DOHH2 (cell line): ENCODE measurements around the gene CYP4F12.

ENCODE experiments used
- H3F3A ChIP-seq: fragments of 200-600 bp; sonication (generic), shearing (Covaris generic); 2 replicates; pipeline ENCODE4 v1.6.0; 2016; ENCODE audit warnings: antibody characterized with exemption, mild to moderate bottlenecking; ENCODE audit not compliant: control insufficient read depth, insufficient read depth
- H3K27ac ChIP-seq: fragments of 200-600 bp; sonication (generic); 2 replicates; pipeline ENCODE4 v1.5.1; 2014; ENCODE audit warnings: low read depth, mild to moderate bottlenecking, low read length, moderate library complexity
- H3K27me3 ChIP-seq: fragments of 200-600 bp; sonication (generic); 2 replicates; pipeline ENCODE4 v1.6.1; 2014; ENCODE audit warnings: mild to moderate bottlenecking, low read length, mixed read lengths; ENCODE audit not compliant: control insufficient read depth
- H3K36me3 ChIP-seq: fragments of 200-600 bp; sonication (generic); 2 replicates; pipeline ENCODE4 v1.6.1; 2014; ENCODE audit warnings: mild to moderate bottlenecking, low read length, moderate library complexity, mixed read lengths; ENCODE audit not compliant: control insufficient read depth
- H3K4me1 ChIP-seq: fragments of 200-600 bp; sonication (generic); 2 replicates; pipeline ENCODE4 v1.6.1; 2014; ENCODE audit warnings: mild to moderate bottlenecking, low read length, mixed read lengths; ENCODE audit not compliant: control insufficient read depth
- H3K4me2 ChIP-seq: fragments of 200-600 bp; sonication (generic); 2 replicates; pipeline ENCODE4 v1.6.0; 2014; ENCODE audit warnings: mild to moderate bottlenecking, low read length, moderate library complexity
- H3K4me3 ChIP-seq: fragments of 200-600 bp; sonication (generic); 2 replicates; pipeline ENCODE4 v1.5.1; 2014; ENCODE audit warnings: mild to moderate bottlenecking, low read length, mixed read lengths
- H3K79me2 ChIP-seq: fragments of 200-600 bp; sonication (generic); 2 replicates; pipeline ENCODE4 v1.6.1; 2014; ENCODE audit warnings: mild to moderate bottlenecking, low read length, mixed read lengths; ENCODE audit not compliant: control insufficient read depth
- H3K9me2 ChIP-seq: fragments of 200-600 bp; sonication (generic); replicated peaks from 2 replicates; pipeline ENCODE4 v1.6.1; 2014; ENCODE audit warnings: mild to moderate bottlenecking, low read length, mixed read lengths; ENCODE audit not compliant: control insufficient read depth
- H3K9me3 ChIP-seq: fragments of 200-600 bp; sonication (generic); 2 replicates; pipeline ENCODE4 v1.6.1; 2014; ENCODE audit warnings: antibody characterized with exemption, low read length, mixed read lengths; ENCODE audit not compliant: control insufficient read depth, insufficient read depth
- H4K20me1 ChIP-seq: fragments of 200-600 bp; sonication (generic); 2 replicates; pipeline ENCODE4 v1.6.0; 2014; ENCODE audit warnings: low read depth, mild to moderate bottlenecking, antibody characterized with exemption, low read length, moderate library complexity; ENCODE audit not compliant: control insufficient read depth, insufficient read depth
- EZH2phosphoT487 ChIP-seq: fragments of 200-600 bp; sonication (generic); IDR thresholded peaks from 2 replicates; pipeline ENCODE4 v1.6.1; 2017; ENCODE audit warnings: borderline replicate concordance, mild to moderate bottlenecking, antibody characterized with exemption, low read length, moderate library complexity, mixed read lengths
- TF ChIP-seq, protein P1 (sequence below): fragments of 200-600 bp; sonication (generic); IDR thresholded peaks from one replicate; pipeline ENCODE4 v1.5.1; 2014; ENCODE audit warnings: antibody characterized with exemption, mild to moderate bottlenecking, low read depth, low read length; ENCODE audit not compliant: poor library complexity, severe bottlenecking

The CYP4F12 gene

DNA sequence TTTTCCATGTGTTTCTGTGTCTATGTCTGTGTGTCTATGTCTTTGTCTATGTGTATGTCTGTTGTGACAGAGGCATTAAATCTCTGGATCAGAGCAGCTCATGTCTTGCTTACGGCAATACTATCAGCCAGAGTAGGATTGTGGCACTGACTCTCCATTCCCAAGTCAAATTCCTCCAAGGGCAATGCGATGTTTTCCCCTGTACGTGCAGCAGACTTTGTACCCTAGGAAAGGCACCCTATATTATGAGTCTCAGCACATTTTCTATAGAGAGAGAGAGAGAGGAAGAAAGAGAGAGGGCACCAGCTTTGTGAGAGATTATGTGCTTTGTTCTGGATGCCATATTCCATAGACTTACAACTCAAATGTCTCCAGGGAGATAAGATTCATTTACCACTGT, 21.1 kb upstream of the CYP4F12 start:
- H3K79me2 ChIP-seq: no peaks in the 10 kb centered on the region
- H3F3A ChIP-seq: no peaks in the 10 kb centered on the region
- H4K20me1 ChIP-seq: no peaks in the 10 kb centered on the region
- no peak overlapping the region for H3K4me2 ChIP-seq
- no peak overlapping the region for H3K27ac ChIP-seq
- H3K4me3 ChIP-seq: no peak overlapping the region
- no peaks in the 10 kb centered on the region for H3K36me3 ChIP-seq
- H3K9me3 ChIP-seq: no peaks in the 10 kb centered on the region
- no peaks in the 10 kb centered on the region for H3K9me2 ChIP-seq
- H3K4me1 ChIP-seq: no peaks in the 10 kb centered on the region
- TF ChIP-seq EZH2phosphoT487: no peak
- TF ChIP-seq, protein P1, sequence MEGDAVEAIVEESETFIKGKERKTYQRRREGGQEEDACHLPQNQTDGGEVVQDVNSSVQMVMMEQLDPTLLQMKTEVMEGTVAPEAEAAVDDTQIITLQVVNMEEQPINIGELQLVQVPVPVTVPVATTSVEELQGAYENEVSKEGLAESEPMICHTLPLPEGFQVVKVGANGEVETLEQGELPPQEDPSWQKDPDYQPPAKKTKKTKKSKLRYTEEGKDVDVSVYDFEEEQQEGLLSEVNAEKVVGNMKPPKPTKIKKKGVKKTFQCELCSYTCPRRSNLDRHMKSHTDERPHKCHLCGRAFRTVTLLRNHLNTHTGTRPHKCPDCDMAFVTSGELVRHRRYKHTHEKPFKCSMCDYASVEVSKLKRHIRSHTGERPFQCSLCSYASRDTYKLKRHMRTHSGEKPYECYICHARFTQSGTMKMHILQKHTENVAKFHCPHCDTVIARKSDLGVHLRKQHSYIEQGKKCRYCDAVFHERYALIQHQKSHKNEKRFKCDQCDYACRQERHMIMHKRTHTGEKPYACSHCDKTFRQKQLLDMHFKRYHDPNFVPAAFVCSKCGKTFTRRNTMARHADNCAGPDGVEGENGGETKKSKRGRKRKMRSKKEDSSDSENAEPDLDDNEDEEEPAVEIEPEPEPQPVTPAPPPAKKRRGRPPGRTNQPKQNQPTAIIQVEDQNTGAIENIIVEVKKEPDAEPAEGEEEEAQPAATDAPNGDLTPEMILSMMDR: no peak
- no peaks in the 10 kb centered on the region for H3K27me3 ChIP-seq

DNA sequence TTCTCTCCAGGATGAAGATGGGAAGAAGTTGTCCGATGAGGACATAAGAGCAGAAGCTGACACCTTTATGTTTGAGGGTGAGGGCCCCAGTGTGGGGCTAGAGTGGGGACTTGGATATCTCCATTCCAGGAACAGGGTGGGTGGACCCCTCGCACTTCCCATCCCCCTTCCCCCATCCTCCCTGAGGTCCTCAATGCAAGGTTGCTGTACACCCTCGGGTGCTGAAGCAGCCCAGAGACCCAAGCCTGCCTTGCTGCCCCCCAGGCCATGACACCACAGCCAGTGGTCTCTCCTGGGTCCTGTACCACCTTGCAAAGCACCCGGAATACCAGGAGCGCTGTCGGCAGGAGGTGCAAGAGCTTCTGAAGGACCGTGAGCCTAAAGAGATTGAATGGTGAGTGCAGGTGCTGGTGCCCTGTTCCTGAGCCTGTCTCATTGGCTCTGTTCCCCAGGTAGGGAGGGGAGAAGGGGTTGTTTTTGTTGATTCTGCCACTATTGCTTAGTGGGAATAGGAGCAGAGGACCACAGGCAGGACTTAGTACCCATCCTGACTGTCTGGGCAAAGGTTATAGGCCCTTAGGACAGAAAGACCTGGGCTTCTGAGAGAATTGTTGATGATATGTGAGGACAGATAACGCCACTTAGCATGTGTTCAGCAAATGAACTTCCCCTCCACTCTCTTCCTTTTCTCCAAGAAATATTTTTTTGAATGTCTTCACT, 20.2 kb upstream of the CYP4F12 start:
- TF ChIP-seq, protein P1: no peak
- TF ChIP-seq EZH2phosphoT487: no peak
- no peaks in the 10 kb centered on the region for H3K36me3 ChIP-seq
- H3K9me2 ChIP-seq: no peaks in the 10 kb centered on the region
- no peak overlapping the region for H3K4me3 ChIP-seq
- no peaks in the 10 kb centered on the region for H3K27me3 ChIP-seq
- H3K4me1 ChIP-seq: no peaks in the 10 kb centered on the region
- H3K4me2 ChIP-seq: no peak overlapping the region
- no peaks in the 10 kb centered on the region for H3K9me3 ChIP-seq
- no peaks in the 10 kb centered on the region for H4K20me1 ChIP-seq
- H3F3A ChIP-seq: no peaks in the 10 kb centered on the region
- no peaks in the 10 kb centered on the region for H3K79me2 ChIP-seq
- no peak overlapping the region for H3K27ac ChIP-seq

DNA sequence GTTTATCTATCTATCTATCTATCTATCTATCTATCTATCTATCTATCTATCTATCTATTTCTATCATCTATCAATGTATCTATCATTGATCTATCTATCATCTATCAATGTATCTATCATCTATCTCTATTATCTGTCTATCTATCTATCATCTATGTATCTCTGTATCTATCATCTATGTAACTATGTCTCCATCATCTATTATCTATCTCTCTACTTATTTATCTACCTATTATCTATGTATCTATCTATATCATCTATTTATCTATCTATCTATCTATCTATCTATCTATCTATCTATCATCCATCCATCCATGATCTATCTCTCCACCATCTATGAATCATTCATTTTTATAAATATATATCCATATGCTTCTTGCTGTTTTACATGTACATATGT, 16.4 kb upstream of the CYP4F12 start:
- Histone ChIP-seq H3K36me3 (no peaks in the 10 kb centered on the region), H3K9me2 (no peaks in the 10 kb centered on the region), H3K27ac (no peak overlapping the region), H3K4me1 (no peaks in the 10 kb centered on the region), H3F3A (no peaks in the 10 kb centered on the region), H3K4me3 (no peak overlapping the region), H3K27me3 (no peaks in the 10 kb centered on the region), H4K20me1 (no peaks in the 10 kb centered on the region), H3K9me3 (no peaks in the 10 kb centered on the region), H3K4me2 (no peak overlapping the region), H3K79me2 (no peaks in the 10 kb centered on the region)
- TF ChIP-seq, protein P1: no peak
- TF ChIP-seq EZH2phosphoT487: no peak
